Activated T-cell treated with anti-CD3 and anti-CD28 coated beads for 24 hours (primary cell): Measurements from ENCODE around the gene F12.

Source experiments
- DNase-seq: peaks from one replicate; pipeline ENCODE4 v3.0.0-alpha.2; 2020; ENCODE audit warnings: low read depth

The F12 gene

DNA sequence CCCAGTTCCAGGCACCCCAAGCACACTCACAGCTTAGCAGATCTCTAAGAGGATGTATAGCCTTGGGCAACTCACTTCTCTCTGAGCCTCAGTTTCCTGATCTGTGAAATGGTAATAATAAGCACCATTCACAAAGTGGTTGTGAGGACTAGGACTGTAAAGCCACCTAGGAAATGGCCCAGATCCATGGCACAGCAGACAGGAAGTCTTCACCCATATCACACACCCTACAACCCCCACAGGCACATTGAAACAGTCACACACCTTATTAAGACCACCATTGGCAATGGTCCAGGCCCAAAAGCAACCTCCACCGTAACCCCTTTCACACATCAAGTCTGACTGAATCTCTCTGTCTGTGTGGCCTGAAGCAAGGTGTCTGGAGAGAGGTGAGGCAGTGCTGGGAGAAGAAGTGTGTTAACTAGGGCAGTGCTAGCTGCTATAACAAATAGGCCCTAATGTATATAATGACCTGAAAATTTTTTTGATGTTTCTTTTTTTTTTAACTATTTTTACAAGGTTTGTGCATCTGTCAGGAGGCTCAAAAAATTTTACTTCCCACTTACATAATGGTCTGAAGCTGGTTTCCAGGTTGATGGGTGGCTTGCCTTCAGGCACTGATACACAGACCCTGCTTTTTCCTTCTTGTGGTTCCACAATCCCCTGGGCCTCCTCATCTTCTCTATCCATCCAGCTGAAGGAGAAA, 54.0 kb downstream of the F12 start:
- DNase-seq: no peak

DNA sequence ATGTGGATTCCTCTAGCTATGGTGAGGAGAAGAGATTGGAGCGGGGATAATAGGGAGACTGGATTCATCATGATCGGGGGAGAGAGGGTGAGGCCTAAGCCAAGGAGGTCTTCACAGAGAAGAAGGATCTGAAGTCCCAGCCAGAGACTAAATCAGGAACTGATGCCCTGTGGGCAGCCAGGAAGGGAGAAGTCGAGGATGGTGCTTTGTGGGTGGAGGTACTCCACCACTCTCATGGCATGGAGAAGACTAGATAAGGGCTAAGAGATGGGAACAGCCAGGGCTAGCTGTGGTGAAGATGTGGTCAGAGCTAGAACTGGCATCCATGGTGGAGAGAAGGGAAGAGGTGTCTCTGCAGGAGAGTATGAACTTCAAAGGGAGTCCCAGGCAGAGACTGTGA, 54.7 kb downstream of the F12 start:
- DNase-seq: no peak

DNA sequence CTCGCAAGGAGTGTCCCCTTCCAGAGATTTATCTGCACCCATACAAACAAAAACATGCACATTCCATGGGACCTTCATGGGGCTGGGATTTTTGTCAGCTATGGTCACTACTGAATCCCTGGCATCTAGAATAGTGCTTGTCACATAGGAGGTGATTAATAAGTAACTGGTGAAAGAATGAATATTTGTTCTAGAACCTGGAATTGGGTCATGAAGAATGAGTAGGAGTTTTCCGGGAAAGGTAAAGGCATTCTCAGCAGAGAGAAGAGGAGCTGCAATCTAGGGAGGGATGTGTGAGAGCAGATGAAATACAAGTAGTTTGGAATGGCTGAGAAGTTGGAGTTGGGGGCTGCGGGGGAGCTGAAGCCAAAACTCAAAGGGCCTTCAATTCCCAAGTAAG, 55.1 kb downstream of the F12 start:
- no peak for DNase-seq

DNA sequence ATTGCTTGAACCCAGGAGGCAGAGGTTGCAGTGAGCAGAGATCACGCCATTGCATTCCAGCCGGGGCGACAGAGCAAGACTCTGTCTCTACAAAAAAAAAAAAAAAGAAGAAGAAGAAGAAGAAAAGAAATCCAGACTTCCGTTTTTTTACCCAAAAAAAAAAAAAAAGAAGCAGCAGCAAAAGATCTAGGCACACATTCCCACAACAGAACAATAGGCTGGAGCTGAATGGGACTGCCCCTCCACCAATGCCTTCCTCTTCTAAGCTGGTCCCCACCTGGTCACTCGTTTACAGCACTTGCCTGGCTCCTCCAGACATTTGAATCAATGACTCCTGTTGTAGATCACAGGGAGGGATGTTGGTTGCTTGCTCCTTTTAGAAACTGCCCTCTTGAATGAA, 56.3 kb downstream of the F12 start:
- DNase-seq: no peak
